Esophagus muscularis mucosa (tissue), 4 donors: ENCODE data around the gene FETUB. TPM values are rescaled to one million over a fixed set of nuclear protein-coding genes. Genes with fewer than 3 reads are reported as not detected.
"Not testable (repeated sequence)": the region's sequence is repeated elsewhere in the genome, so short reads cannot be mapped to it uniquely, and the experiment has no call there.

Source experiments
- DNase-seq: peaks from one replicate; pipeline ENCODE4 v3.0.0-alpha.2; 2017; ENCODE audit errors: extremely low spot score
- H3K27ac ChIP-seq, 4 donors: fragments of 200-600 bp; sonication (generic); replicated peaks in 1 of 4; 1 replicate in 3 of 4; 2 replicates in 1 of 4; pipeline ENCODE4 v1.5.1; 2016 to 2019; ENCODE audit warnings: mild to moderate bottlenecking in 1 of 4
- H3K27me3 ChIP-seq, 4 donors: fragments of 200-600 bp; sonication (generic); one replicate each; pipeline versions ENCODE4 v1.5.1 to v1.6.0; 2016 to 2019
- H3K36me3 ChIP-seq, 4 donors: fragments of 200-600 bp; sonication (generic); one replicate each; pipeline ENCODE4 v1.5.1; 2016 to 2019
- H3K4me1 ChIP-seq, 4 donors: fragments of 200-600 bp; sonication (generic); one replicate each; pipeline ENCODE4 v1.5.1; 2016 to 2019
- H3K4me3 ChIP-seq, 4 donors: fragments of 200-600 bp; sonication (generic); 1 replicate in 2 of 4; 2 replicates in 2 of 4; pipeline ENCODE4 v1.5.1; 2016 to 2019; ENCODE audit warnings: mild to moderate bottlenecking in 4 of 4, moderate library complexity in 1 of 4
- H3K9me3 ChIP-seq, 4 donors: fragments of 200-600 bp; sonication (generic); 1 replicate in 3 of 4; 2 replicates in 1 of 4; pipeline ENCODE4 v1.5.1; 2016 to 2019
- CTCF ChIP-seq, 3 experiments: fragments of 200-600 bp in 2 of 3; fragments of 450-650 bp in 1 of 3; sonication (generic) in 2 of 3; IDR thresholded peaks; one replicate each; pipeline ENCODE4 v1.5.1; 2017 to 2019; ENCODE audit warnings: antibody characterized with exemption in 3 of 3, mild to moderate bottlenecking in 2 of 3, moderate library complexity in 1 of 3
- EP300 ChIP-seq: sonication (generic); formaldehyde crosslinking; IDR thresholded peaks from one replicate; pipeline ENCODE4 v1.6.1; 2017; ENCODE audit warnings: antibody characterized with exemption
- POLR2A ChIP-seq: fragments of 450-650 bp; IDR thresholded peaks from one replicate; pipeline ENCODE4 v1.6.1; 2017; ENCODE audit warnings: antibody characterized with exemption, moderate library complexity, mild to moderate bottlenecking, low read depth
- POLR2AphosphoS5 ChIP-seq, 2 donors: sonication (generic); formaldehyde crosslinking; IDR thresholded peaks; one replicate each; pipeline ENCODE4 v1.6.1; 2017; ENCODE audit warnings: antibody characterized with exemption in 2 of 2
- WGBS: methylation state at CpG from one replicate; pipeline ENCODE4 v1.1.5; 2018; 5-methylcytosine and 5-hydroxymethylcytosine counted together
- intact Hi-C: fragments of 100-400 bp; cut with DNase I; formaldehyde crosslinking; loops from one replicate; pipeline ENCODE4 v1.15.1; 2023
- total RNA-seq, 4 donors: library from RNA; depleted of rRNA; stranded (reverse); fragments of >200 nt; gene quantifications; one replicate each; pipeline versions ENCODE4 v1.1.0 to v1.2.1, GENCODE V29; 2016

The FETUB gene
- total RNA-seq, 4 donors from 2014 or later = not detected

DNA sequence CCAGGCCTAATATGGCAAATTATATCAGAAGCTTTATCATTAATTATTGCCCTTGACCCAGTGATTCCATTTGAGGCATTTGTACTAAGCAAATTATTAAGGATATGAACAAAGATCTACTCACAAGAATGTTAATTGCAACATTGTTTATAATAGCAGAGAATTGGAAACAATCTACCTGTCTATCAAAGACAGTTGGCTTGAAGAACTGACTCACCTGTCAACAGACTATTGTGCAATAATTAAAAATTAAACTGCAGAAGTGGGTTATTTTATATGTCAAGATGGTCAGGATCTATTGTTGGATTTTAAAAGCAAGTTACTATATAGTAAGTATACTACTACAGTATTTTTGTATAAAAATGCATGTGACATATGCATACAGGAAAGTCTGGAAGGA, 6.7 kb upstream of the FETUB start:
- H3K36me3 ChIP-seq = no peaks in the 10 kb centered on the region
- no peaks in the 10 kb centered on the region for H3K4me1 ChIP-seq
- intact Hi-C loops = no loop called here
- TF ChIP-seq EP300 (no peak), CTCF (IDR thresholded peaks at IDR 0.05) (no peak), POLR2AphosphoS5 (IDR thresholded peaks at IDR 0.05) (no peak), POLR2A (no peak)
- no peaks in the 10 kb centered on the region for H3K9me3 ChIP-seq
- peaks cover 0 to under 1% (median 0%) of the 10 kb centered on the region in 4 donors for H3K27me3 ChIP-seq
- DNase-seq = no peak
- H3K27ac ChIP-seq = no peak overlapping the region
- no peak overlapping the region for H3K4me3 ChIP-seq

GRCh38 chr3:186634207-186634606, 6.0 kb upstream of the FETUB start:
- 93% methylated on average over 5 of the region's 5 CpGs for WGBS

GRCh38 chr3:186635532-186635931, 4.7 kb upstream of the FETUB start:
- Histone ChIP-seq H3K9me3 (no peaks in the 10 kb centered on the region), H3K27ac (no peak overlapping the region), H3K4me3 (no peak overlapping the region), H3K36me3 (no peaks in the 10 kb centered on the region), H3K4me1 (peaks cover 0 to 4% (median 2%) of the 10 kb centered on the region in 4 donors), H3K27me3 (peaks cover 0 to 6% (median 2%) of the 10 kb centered on the region in 4 donors)
- no peak for TF ChIP-seq POLR2A
- TF ChIP-seq EP300 = no peak
- no peak for TF ChIP-seq CTCF (IDR thresholded peaks at IDR 0.05)
- TF ChIP-seq POLR2AphosphoS5 (IDR thresholded peaks at IDR 0.05) = no peak
- 73% methylated on average over 3 of the region's 3 CpGs for WGBS
- intact Hi-C loops = no loop called here
- peak; percentile 74 for DNase-seq

More at GRCh38 chr3:186634207-186634606, 6.0 kb upstream of the FETUB start:
- intact Hi-C loops, H3K4me3 ChIP-seq, H3K36me3 ChIP-seq, H3K9me3 ChIP-seq, H3K27ac ChIP-seq, DNase-seq, H3K27me3 ChIP-seq, H3K4me1 ChIP-seq: not testable (repeated sequence)

DNA sequence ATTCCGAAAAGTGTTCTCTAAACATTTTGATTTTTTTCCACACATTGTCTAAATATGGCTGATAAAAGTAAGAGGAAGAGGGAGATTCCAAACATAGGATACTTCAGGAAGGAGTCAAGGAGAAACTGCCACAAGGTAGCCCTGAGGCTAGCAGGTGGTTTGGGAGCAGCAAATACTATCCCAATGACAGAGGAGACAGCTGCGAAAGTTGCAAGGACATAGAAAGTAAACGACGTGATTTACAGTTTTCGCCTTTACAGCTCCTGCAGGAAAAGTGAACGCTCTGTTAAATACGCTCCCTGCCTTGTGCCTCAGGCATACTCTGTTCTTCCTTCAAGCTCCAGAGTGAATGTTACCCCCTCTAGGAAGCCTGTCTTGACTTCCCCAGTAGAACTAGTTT, 3.7 kb upstream of the FETUB start:
- 69% methylated on average over 7 of the region's 7 CpGs for WGBS
- intact Hi-C loops = no loop called here
- Histone ChIP-seq H3K27me3 (peaks cover 0 to 9% (median 3%) of the 10 kb centered on the region in 4 donors), H3K9me3 (no peaks in the 10 kb centered on the region), H3K4me1 (peaks cover 0 to 6% (median 2%) of the 10 kb centered on the region in 4 donors), H3K4me3 (no peak overlapping the region), H3K36me3 (no peaks in the 10 kb centered on the region), H3K27ac (no peak overlapping the region)
- TF ChIP-seq EP300 (no peak), POLR2A (no peak), POLR2AphosphoS5 (IDR thresholded peaks at IDR 0.05) (no peak), CTCF (IDR thresholded peaks at IDR 0.05) (no peak)
- DNase-seq = no peak

DNA sequence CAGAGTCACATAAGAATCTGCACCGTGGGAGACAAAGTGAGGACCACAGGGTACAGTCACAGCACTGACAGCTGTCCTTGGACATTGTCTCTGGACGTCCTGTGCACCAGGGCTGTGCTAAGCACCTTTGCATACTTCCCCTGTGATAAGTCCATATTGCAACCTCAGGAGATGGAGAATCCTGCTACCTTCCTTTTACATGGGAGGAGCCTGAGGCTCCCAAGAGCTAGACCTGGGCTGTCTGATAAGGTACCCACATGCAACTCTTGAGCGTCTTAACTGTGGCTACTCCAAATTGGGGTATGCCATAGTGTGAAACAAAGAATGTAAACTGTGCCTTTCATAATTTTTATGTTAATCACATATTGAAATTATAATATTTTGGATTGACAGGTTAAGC, 2.5 kb upstream of the FETUB start:
- intact Hi-C loops = no loop called here

More for the DNA sequence above, 2.5 kb upstream of the FETUB start:
- Histone ChIP-seq H3K27ac (no peak overlapping the region), H3K4me1 (peaks cover 0 to 6% (median 2%) of the 10 kb centered on the region in 4 donors), H3K36me3 (no peaks in the 10 kb centered on the region), H3K9me3 (no peaks in the 10 kb centered on the region), H3K4me3 (no peak overlapping the region), H3K27me3 (peaks cover 0 to 15% (median 3%) of the 10 kb centered on the region in 4 donors)
- no peak for TF ChIP-seq EP300
- TF ChIP-seq POLR2A = no peak
- TF ChIP-seq POLR2AphosphoS5 (IDR thresholded peaks at IDR 0.05) = no peak
- TF ChIP-seq CTCF (IDR thresholded peaks at IDR 0.05) = no peak
- 69% methylated on average over 3 of the region's 3 CpGs for WGBS
- DNase-seq = no peak
